ENCODE results near the gene MYO18A.

GRCh38 chr17:29190039-29190438 lies 9.8 kb upstream of the MYO18A start:
- no peak for TF ChIP-seq POLR2AphosphoS5 (IDR thresholded peaks at IDR 0.05)
- TF ChIP-seq CTCF (IDR thresholded peaks at IDR 0.05) = no peak
- no peak for TF ChIP-seq EP300 (IDR thresholded peaks at IDR 0.05)
- no peak for TF ChIP-seq POLR2A (IDR thresholded peaks at IDR 0.05; ENCODE audit: low read depth)

Measured in esophagus muscularis mucosa (tissue), 4 donors.